Testis (tissue), 2 donors: ENCODE results near the gene TSTD1.

Experiments used
- CTCF ChIP-seq, 3 experiments: fragments of 450-650 bp in 2 of 3; fragments of 200-600 bp in 1 of 3; sonication (generic) in 1 of 3; IDR thresholded peaks; one replicate each; pipeline ENCODE4 v1.5.1; 2016 to 2019; ENCODE audit warnings: antibody characterized with exemption in 3 of 3, mild to moderate bottlenecking in 2 of 3, moderate library complexity in 1 of 3
- POLR2A ChIP-seq: fragments of 450-650 bp; IDR thresholded peaks from one replicate; pipeline ENCODE4 v1.6.1; 2017; ENCODE audit warnings: antibody characterized with exemption, mild to moderate bottlenecking, moderate library complexity

GRCh38 chr1:161076410-161076809 is 37.6 kb upstream of the TSTD1 start:
- TF ChIP-seq CTCF (IDR thresholded peaks at IDR 0.05) (no peak), POLR2A (no peak)
